Thymus (tissue), 11 donors: ENCODE results near the gene FHL1. TPM values are rescaled to one million over a fixed set of nuclear protein-coding genes. Genes with fewer than 3 reads are reported as not detected.
A peak's percentile ranks its signal among the peaks of the same experiment; 100 is the strongest.

ENCODE experiments used
- DNase-seq, 9 donors: peaks; one replicate each; pipeline ENCODE4 v3.0.0-alpha.2; 2013; ENCODE audit warnings: low spot score in 9 of 9, low read depth in 6 of 9, missing footprints in 1 of 9
- H3K27ac ChIP-seq, 2 donors: one replicate each; pipeline ENCODE4 v1.5.1; 2013; ENCODE audit warnings: control low read depth in 1 of 2, low read depth in 1 of 2, low read length in 1 of 2, mild to moderate bottlenecking in 1 of 2, moderate library complexity in 1 of 2
- H3K27me3 ChIP-seq, 2 donors: one replicate each; pipeline ENCODE4 v1.5.1; 2013; ENCODE audit warnings: low read length in 1 of 2; ENCODE audit not compliant: control insufficient read depth in 2 of 2, insufficient read depth in 1 of 2
- H3K36me3 ChIP-seq, 2 donors: one replicate each; pipeline ENCODE4 v1.5.1; 2013; ENCODE audit warnings: low read length in 1 of 2, mild to moderate bottlenecking in 1 of 2, moderate library complexity in 1 of 2; ENCODE audit not compliant: control insufficient read depth in 2 of 2, insufficient read depth in 2 of 2
- H3K4me1 ChIP-seq, 2 donors: one replicate each; pipeline ENCODE4 v1.5.1; 2013; ENCODE audit warnings: low read length in 2 of 2; ENCODE audit not compliant: control insufficient read depth in 2 of 2, insufficient read depth in 2 of 2
- H3K4me3 ChIP-seq, 2 donors: one replicate each; pipeline ENCODE4 v1.5.1; 2013; ENCODE audit warnings: low read length in 2 of 2, control low read depth in 1 of 2, mild to moderate bottlenecking in 1 of 2
- H3K9me3 ChIP-seq, 2 donors: one replicate each; pipeline ENCODE4 v1.5.1; 2013; ENCODE audit warnings: low read length in 1 of 2, mild to moderate bottlenecking in 1 of 2; ENCODE audit not compliant: control insufficient read depth in 2 of 2, insufficient read depth in 1 of 2
- whole genome bisulfite sequencing: extraction: QIAGEN DNeasy Blood & Tissue Kit; methylation state at CpG from one replicate; pipeline ENCODE4 v1.1.7; 2013; 5-methylcytosine and 5-hydroxymethylcytosine counted together
- polyA plus RNA-seq: library from polyadenylated mRNA; stranded (reverse); fragments of 200-250 nt; gene quantifications from one replicate; pipeline ENCODE4 v1.2.3, GENCODE V29; 2013
- total RNA-seq: library from RNA; stranded (reverse); fragments of 120-200 nt; gene quantifications from one replicate; pipeline ENCODE4 v1.2.4, GENCODE V29; 2013
- donor health status: healthy.

The FHL1 gene
- total and polyA plus RNA-seq, 2 donors, result 6.1 to 88.1 TPM

- H3K9me3 ChIP-seq, result no peaks in the 10 kb centered on the region
- H3K36me3 ChIP-seq, result no peaks in the 10 kb centered on the region
- DNase-seq, result no peak
- no peaks in the 10 kb centered on the region for H3K27me3 ChIP-seq
- no peaks in the 10 kb centered on the region for H3K4me1 ChIP-seq
- H3K4me3 ChIP-seq, result no peak overlapping the region
- 91% methylated on average over 4 of the region's 4 CpGs for WGBS
- no peak overlapping the region for H3K27ac ChIP-seq
These were observed 8.4 kb upstream of the FHL1 start for GRCh38 chrX:136138939-136139338.

- Histone ChIP-seq H3K27me3 (peaks cover 0 to 10% of the 10 kb centered on the region in 2 donors), H3K4me3 (no peak overlapping the region), H3K27ac (no peak overlapping the region), H3K36me3 (no peaks in the 10 kb centered on the region), H3K4me1 (peaks cover 0 to 6% of the 10 kb centered on the region in 2 donors), H3K9me3 (peaks cover 0 to 2% of the 10 kb centered on the region in 2 donors)
- no peak for DNase-seq
- 95% methylated on average over 3 of the region's 3 CpGs for WGBS
These were observed 5.8 kb upstream of the FHL1 start for GRCh38 chrX:136141569-136141968.

- H3K27ac ChIP-seq, result no peak overlapping the region
- H3K36me3 ChIP-seq, result no peaks in the 10 kb centered on the region
- 80% methylated on average over 3 of the region's 3 CpGs for WGBS
- H3K4me3 ChIP-seq, result no peak overlapping the region
- H3K27me3 ChIP-seq, result peaks cover 0 to 15% of the 10 kb centered on the region in 2 donors
- H3K4me1 ChIP-seq, result peaks cover 0 to 7% of the 10 kb centered on the region in 2 donors
- H3K9me3 ChIP-seq, result peaks cover 0 to 6% of the 10 kb centered on the region in 2 donors
- DNase-seq, result no peak
These were observed 4.7 kb upstream of the FHL1 start for GRCh38 chrX:136142592-136142991.

GRCh38 chrX:136143711-136144110 lies 3.6 kb upstream of the FHL1 start:
- Histone ChIP-seq H3K27me3 (peaks cover 0 to 23% of the 10 kb centered on the region in 2 donors), H3K36me3 (no peaks in the 10 kb centered on the region), H3K4me1 (peaks cover 0 to 7% of the 10 kb centered on the region in 2 donors), H3K9me3 (peaks cover 0 to 6% of the 10 kb centered on the region in 2 donors), H3K4me3 (no peak overlapping the region), H3K27ac (no peak overlapping the region)
- peak in 1 of 9 donors; percentile 15 for DNase-seq
- WGBS, result 11% methylated on average over 8 of the region's 8 CpGs

- H3K9me3 ChIP-seq, result peaks cover 0 to 6% of the 10 kb centered on the region in 2 donors
- peak overlapping the region; percentile 44 to 58 for H3K4me3 ChIP-seq
- DNase-seq, result peak in 2 of 9 donors; percentile 4 to 23
- peaks cover 0 to 7% of the 10 kb centered on the region in 2 donors for H3K4me1 ChIP-seq
- peaks cover 0 to 23% of the 10 kb centered on the region in 2 donors for H3K27me3 ChIP-seq
- no peak overlapping the region for H3K27ac ChIP-seq
- no peaks in the 10 kb centered on the region for H3K36me3 ChIP-seq
- under 1% methylated on average over 54 of the region's 59 CpGs for WGBS
These were observed 569 bp upstream of the FHL1 start for GRCh38 chrX:136146614-136147314.

GRCh38 chrX:136147976-136148375 lies 643 bp downstream of the FHL1 start:
- 22% methylated on average over 17 of the region's 17 CpGs for WGBS
- Histone ChIP-seq H3K36me3 (no peaks in the 10 kb centered on the region), H3K4me1 (peaks cover 0 to 7% of the 10 kb centered on the region in 2 donors), H3K4me3 (peak overlapping the region in 1 of 2 donors; percentile 58), H3K27me3 (peaks cover 0 to 23% of the 10 kb centered on the region in 2 donors), H3K27ac (no peak overlapping the region), H3K9me3 (peaks cover 0 to 6% of the 10 kb centered on the region in 2 donors)
- DNase-seq, result no peak

- H3K9me3 ChIP-seq, result peaks cover 0 to 6% of the 10 kb centered on the region in 2 donors
- H3K4me1 ChIP-seq, result peaks cover 0 to 7% of the 10 kb centered on the region in 2 donors
- H3K4me3 ChIP-seq, result no peak overlapping the region
- WGBS, result 52% methylated on average over 17 of the region's 17 CpGs
- peaks cover 0 to 23% of the 10 kb centered on the region in 2 donors for H3K27me3 ChIP-seq
- no peak overlapping the region for H3K27ac ChIP-seq
- H3K36me3 ChIP-seq, result no peaks in the 10 kb centered on the region
- no peak for DNase-seq
These were observed 1.1 kb downstream of the FHL1 start for GRCh38 chrX:136148391-136148790.

- Histone ChIP-seq H3K4me3 (no peak overlapping the region), H3K9me3 (no peaks in the 10 kb centered on the region), H3K36me3 (no peaks in the 10 kb centered on the region), H3K27me3 (no peaks in the 10 kb centered on the region), H3K27ac (no peak overlapping the region), H3K4me1 (no peaks in the 10 kb centered on the region)
- DNase-seq, result no peak
- WGBS, result 97% methylated on average over 5 of the region's 5 CpGs
These were observed 7.7 kb downstream of the FHL1 start for GRCh38 chrX:136154998-136155397.

GRCh38 chrX:136156560-136157117 lies 9.3 kb downstream of the FHL1 start:
- no peaks in the 10 kb centered on the region for H3K27me3 ChIP-seq
- H3K9me3 ChIP-seq, result no peaks in the 10 kb centered on the region
- no peak overlapping the region for H3K4me3 ChIP-seq
- H3K4me1 ChIP-seq, result no peaks in the 10 kb centered on the region
- no peak for DNase-seq
- H3K36me3 ChIP-seq, result no peaks in the 10 kb centered on the region
- 93% methylated on average over 5 of the region's 5 CpGs for WGBS
- H3K27ac ChIP-seq, result no peak overlapping the region
